ENCODE measurements around the gene TMEM132C. TPM values are rescaled to one million over a fixed set of nuclear protein-coding genes. Genes with fewer than 3 reads are reported as not detected.

The TMEM132C gene
- total and polyA plus RNA-seq, 2 experiments from 2014 or later: not detected

- TF ChIP-seq REST (IDR thresholded peaks at IDR 0.05; ENCODE audit: unreplicated experiment) (no peak), EZH2 (IDR thresholded peaks at IDR 0.05; ENCODE audit: low read depth, unreplicated experiment) (no peak), ZNF114 (CRISPR knock-in tag; IDR thresholded peaks at IDR 0.05) (no peak)
Measured at GRCh38 chr12:128455851-128456250, 188.9 kb downstream of the TMEM132C start (continued).

GRCh38 chr12:128456922-128457321 lies 190.0 kb downstream of the TMEM132C start:
- H3F3A ChIP-seq (replicated peaks; ENCODE audit: low read depth): no peaks in the 10 kb centered on the region
- TF ChIP-seq EZH2 (IDR thresholded peaks at IDR 0.05; ENCODE audit: low read depth, unreplicated experiment) (no peak), JUNB (IDR thresholded peaks at IDR 0.05; ENCODE audit: unreplicated experiment) (no peak), CTCF (conservative IDR thresholded peaks at IDR 0.05; ENCODE audit: low read depth in 2 of 2) (no peak)
- peaks cover 9% of the 10 kb centered on the region for H3K27me3 Mint-ChIP-seq (ENCODE audit: insufficient read depth, low read depth, poor library complexity)
- no peaks in the 10 kb centered on the region for H3K4me1 ChIP-seq (ENCODE audit: insufficient read depth)
- H3K9me3 Mint-ChIP-seq: peaks cover 92% of the 10 kb centered on the region
- no peaks in the 10 kb centered on the region for H3K4me1 Mint-ChIP-seq
- no peak overlapping the region for H3K4me3 ChIP-seq
- H2AFZ ChIP-seq: no peak overlapping the region
- no peaks in the 10 kb centered on the region for H3K36me3 ChIP-seq (ENCODE audit: insufficient read depth)
- H3K4me2 ChIP-seq: no peak overlapping the region
- no peak overlapping the region for H3K27ac Mint-ChIP-seq
- H3K79me2 ChIP-seq (replicated peaks; ENCODE audit: insufficient read depth): no peaks in the 10 kb centered on the region
- H3K27me3 ChIP-seq (ENCODE audit: insufficient read depth): no peaks in the 10 kb centered on the region
- no peaks in the 10 kb centered on the region for H4K20me1 ChIP-seq (replicated peaks; ENCODE audit: insufficient read depth)
- no peaks in the 10 kb centered on the region for H3K9me2 ChIP-seq (ENCODE audit: insufficient read depth)
- H3K4me3 Mint-ChIP-seq: no peak overlapping the region
- H3K36me3 Mint-ChIP-seq (ENCODE audit: low read depth): peaks cover 42% of the 10 kb centered on the region
- H3K27ac ChIP-seq (ENCODE audit: low read depth): no peak overlapping the region
- no peak for DNase-seq (ENCODE audit: low spot score)
- ATAC-seq: no peak

- H3K9me3 Mint-ChIP-seq: peaks cover 93% of the 10 kb centered on the region
- no peak for TF ChIP-seq ZNF462 (CRISPR knock-in tag; IDR thresholded peaks at IDR 0.05)
Measured at GRCh38 chr12:128458301-128458974, 191.5 kb downstream of the TMEM132C start.

More at GRCh38 chr12:128458301-128458974, 191.5 kb downstream of the TMEM132C start:
- no peaks in the 10 kb centered on the region for H4K20me1 ChIP-seq (replicated peaks; ENCODE audit: insufficient read depth)
- no peaks in the 10 kb centered on the region for H3F3A ChIP-seq (replicated peaks; ENCODE audit: low read depth)
- H3K9me2 ChIP-seq (ENCODE audit: insufficient read depth): no peaks in the 10 kb centered on the region
- H3K36me3 ChIP-seq (ENCODE audit: insufficient read depth): no peaks in the 10 kb centered on the region
- DNase-seq (ENCODE audit: low spot score) (no peak), ATAC-seq (no peak)
- no peak overlapping the region for H3K27ac ChIP-seq (ENCODE audit: low read depth)
- H3K4me2 ChIP-seq: no peak overlapping the region
- Mint-ChIP-seq H3K27ac (no peak overlapping the region), H3K4me1 (no peaks in the 10 kb centered on the region), H3K36me3 (ENCODE audit: low read depth) (peaks cover 43% of the 10 kb centered on the region), H3K4me3 (no peak overlapping the region), H3K27me3 (ENCODE audit: insufficient read depth, low read depth, poor library complexity) (peaks cover 11% of the 10 kb centered on the region)
- no peak overlapping the region for H2AFZ ChIP-seq
- H3K4me1 ChIP-seq (ENCODE audit: insufficient read depth): no peaks in the 10 kb centered on the region
- H3K27me3 ChIP-seq (ENCODE audit: insufficient read depth): no peaks in the 10 kb centered on the region
- no peak overlapping the region for H3K4me3 ChIP-seq
- no peaks in the 10 kb centered on the region for H3K79me2 ChIP-seq (replicated peaks; ENCODE audit: insufficient read depth)

All from GM23338 (cell line).